Measurements from ENCODE around the gene NAV3. TPM values are rescaled to one million over a fixed set of nuclear protein-coding genes. Genes with fewer than 3 reads are reported as not detected.

NAV3 gene
- total and polyA plus RNA-seq, 4 donors, result 1.6 to 12.5 (median 5.6) TPM

DNA sequence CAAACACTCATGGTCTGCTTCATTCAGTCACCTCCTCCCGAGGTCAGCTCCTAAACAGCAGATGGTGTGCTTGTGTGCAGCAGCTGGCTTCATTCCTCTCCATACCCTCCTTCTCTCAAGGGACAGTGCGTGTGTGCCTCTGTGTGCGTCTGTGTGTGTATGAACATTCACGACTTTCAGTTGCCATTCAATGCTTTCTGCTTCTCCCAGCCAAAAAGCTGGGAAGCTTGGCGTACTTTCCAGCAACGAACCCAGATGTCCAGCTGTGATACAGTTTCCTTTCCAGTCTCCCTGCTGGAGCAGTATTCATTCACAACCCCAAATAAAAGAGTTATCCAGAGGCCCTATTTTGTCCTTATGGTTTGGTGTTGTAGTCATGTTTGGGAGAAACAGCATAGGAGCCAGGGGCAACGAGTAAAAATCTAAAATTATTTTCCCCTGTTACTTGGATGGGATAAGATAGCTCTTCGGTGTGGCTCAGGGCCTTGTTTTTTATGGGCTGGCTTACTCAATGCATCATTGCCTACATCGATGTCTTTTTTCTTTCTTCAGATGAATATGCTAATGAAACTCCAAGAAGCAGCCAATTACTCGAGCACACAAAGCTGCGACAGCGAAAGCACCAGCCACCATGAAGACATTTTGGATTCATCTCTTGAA is 379.3 kb downstream of the NAV3 start:
- Histone ChIP-seq H3K4me1 (ENCODE audit: control insufficient read depth in 5 of 5, insufficient read depth in 5 of 5, low read length in 5 of 5) (no peaks in the 10 kb centered on the region), H3K9ac (ENCODE audit: insufficient read depth in 1 of 2, low read length in 2 of 2) (no peak overlapping the region), H3K4me3 (no peak overlapping the region), H3K27me3 (ENCODE audit: control insufficient read depth in 3 of 3, insufficient read depth in 3 of 3, low read length in 2 of 3) (no peaks in the 10 kb centered on the region), H3K36me3 (ENCODE audit: control insufficient read depth in 4 of 4, insufficient read depth in 4 of 4, low read length in 4 of 4) (peaks cover 0 to 5% (median 0%) of the 10 kb centered on the region in 4 donors), H3K9me3 (ENCODE audit: control insufficient read depth in 4 of 4, insufficient read depth in 3 of 4, low read length in 3 of 4) (peaks cover 0 to 1% (median 0%) of the 10 kb centered on the region in 4 donors), H3K27ac (ENCODE audit: low read depth in 1 of 2, low read length in 1 of 2) (no peak overlapping the region)
- WGBS, 2 donors, result 82 to 87% methylated on average over 12 of the region's 12 CpGs
- ATAC-seq (ENCODE audit: insufficient read depth, low FRiP score) (no peak), DNase-seq (peak; percentile 17 to 58 (median 26))
- TF ChIP-seq, protein P1, sequence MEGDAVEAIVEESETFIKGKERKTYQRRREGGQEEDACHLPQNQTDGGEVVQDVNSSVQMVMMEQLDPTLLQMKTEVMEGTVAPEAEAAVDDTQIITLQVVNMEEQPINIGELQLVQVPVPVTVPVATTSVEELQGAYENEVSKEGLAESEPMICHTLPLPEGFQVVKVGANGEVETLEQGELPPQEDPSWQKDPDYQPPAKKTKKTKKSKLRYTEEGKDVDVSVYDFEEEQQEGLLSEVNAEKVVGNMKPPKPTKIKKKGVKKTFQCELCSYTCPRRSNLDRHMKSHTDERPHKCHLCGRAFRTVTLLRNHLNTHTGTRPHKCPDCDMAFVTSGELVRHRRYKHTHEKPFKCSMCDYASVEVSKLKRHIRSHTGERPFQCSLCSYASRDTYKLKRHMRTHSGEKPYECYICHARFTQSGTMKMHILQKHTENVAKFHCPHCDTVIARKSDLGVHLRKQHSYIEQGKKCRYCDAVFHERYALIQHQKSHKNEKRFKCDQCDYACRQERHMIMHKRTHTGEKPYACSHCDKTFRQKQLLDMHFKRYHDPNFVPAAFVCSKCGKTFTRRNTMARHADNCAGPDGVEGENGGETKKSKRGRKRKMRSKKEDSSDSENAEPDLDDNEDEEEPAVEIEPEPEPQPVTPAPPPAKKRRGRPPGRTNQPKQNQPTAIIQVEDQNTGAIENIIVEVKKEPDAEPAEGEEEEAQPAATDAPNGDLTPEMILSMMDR (IDR thresholded peaks at IDR 0.05; ENCODE audit: control extremely low read depth, extremely low read depth), result no peak

DNA sequence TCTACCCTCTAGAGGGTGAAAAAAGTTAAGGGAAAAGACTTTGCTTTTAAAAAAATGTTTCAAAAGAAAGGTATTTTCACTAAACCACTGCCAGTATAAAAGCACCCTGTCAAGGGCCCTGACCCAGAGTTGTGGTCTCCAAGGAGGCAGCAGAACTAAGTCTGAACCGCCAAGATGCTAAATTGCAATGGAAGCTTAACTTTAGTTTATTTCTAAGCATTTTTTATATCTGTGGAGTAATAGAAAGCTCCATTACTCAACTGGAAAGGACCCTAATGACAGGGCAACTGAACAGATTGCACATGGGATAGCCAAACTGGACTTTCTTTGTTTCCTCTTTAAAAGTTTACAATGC is 379.8 kb downstream of the NAV3 start:
- Histone ChIP-seq H3K4me1 (ENCODE audit: control insufficient read depth in 5 of 5, insufficient read depth in 5 of 5, low read length in 5 of 5) (no peaks in the 10 kb centered on the region), H3K36me3 (ENCODE audit: control insufficient read depth in 4 of 4, insufficient read depth in 4 of 4, low read length in 4 of 4) (peaks cover 0 to 5% (median 0%) of the 10 kb centered on the region in 4 donors), H3K4me3 (no peak overlapping the region), H3K9me3 (ENCODE audit: control insufficient read depth in 4 of 4, insufficient read depth in 3 of 4, low read length in 3 of 4) (peaks cover 0 to 1% (median 0%) of the 10 kb centered on the region in 4 donors), H3K27me3 (ENCODE audit: control insufficient read depth in 3 of 3, insufficient read depth in 3 of 3, low read length in 2 of 3) (no peaks in the 10 kb centered on the region), H3K9ac (ENCODE audit: insufficient read depth in 1 of 2, low read length in 2 of 2) (no peak overlapping the region), H3K27ac (ENCODE audit: low read depth in 1 of 2, low read length in 1 of 2) (no peak overlapping the region)
- 91 to 99% methylated on average over 1 of the region's 1 CpG for WGBS, 2 donors
- no peak for DNase-seq
- TF ChIP-seq, protein P1 (IDR thresholded peaks at IDR 0.05; ENCODE audit: control extremely low read depth, extremely low read depth), result no peak
- no peak for ATAC-seq (ENCODE audit: insufficient read depth, low FRiP score)

- Histone ChIP-seq H3K4me3 (no peak overlapping the region), H3K27ac (ENCODE audit: low read depth in 1 of 2, low read length in 1 of 2) (no peak overlapping the region), H3K4me1 (ENCODE audit: control insufficient read depth in 5 of 5, insufficient read depth in 5 of 5, low read length in 5 of 5) (no peaks in the 10 kb centered on the region), H3K27me3 (ENCODE audit: control insufficient read depth in 3 of 3, insufficient read depth in 3 of 3, low read length in 2 of 3) (no peaks in the 10 kb centered on the region), H3K9me3 (ENCODE audit: control insufficient read depth in 4 of 4, insufficient read depth in 3 of 4, low read length in 3 of 4) (peaks cover 0 to 1% (median 0%) of the 10 kb centered on the region in 4 donors), H3K36me3 (ENCODE audit: control insufficient read depth in 4 of 4, insufficient read depth in 4 of 4, low read length in 4 of 4) (peaks cover 0 to 5% (median 0%) of the 10 kb centered on the region in 4 donors), H3K9ac (ENCODE audit: insufficient read depth in 1 of 2, low read length in 2 of 2) (no peak overlapping the region)
- WGBS, 2 donors, result 67 to 72% methylated on average over 4 of the region's 4 CpGs
- no peak for ATAC-seq (ENCODE audit: insufficient read depth, low FRiP score)
- peak in 1 of 3 donors; percentile 32 for DNase-seq
- TF ChIP-seq, protein P1 (IDR thresholded peaks at IDR 0.05; ENCODE audit: control extremely low read depth, extremely low read depth), result no peak
Measured at GRCh38 chr12:78210894-78211302, 380.2 kb downstream of the NAV3 start.

All from lung (tissue), 12 donors.